NB4 (cell line): Measurements from ENCODE around the gene TGFB1.

Experiments used
- DNase-seq: peaks from one replicate; pipeline ENCODE4 v3.0.0; 2010; ENCODE audit warnings: low read depth
- H3K4me3 ChIP-seq: one replicate; pipeline ENCODE4 v1.5.1; 2011; ENCODE audit warnings: mild to moderate bottlenecking, low read depth, low read length, moderate library complexity
- CTCF ChIP-seq: IDR thresholded peaks from one replicate; pipeline ENCODE4 v1.5.1; 2012; ENCODE audit warnings: low read depth, low read length
- MAX ChIP-seq: IDR thresholded peaks from 2 replicates; pipeline ENCODE4 v1.6.1; 2011; ENCODE audit warnings: low read depth, low read length
- MYC ChIP-seq: IDR thresholded peaks from 2 replicates; pipeline ENCODE4 v1.6.1; 2011; ENCODE audit warnings: low read depth, low read length
- POLR2A ChIP-seq: IDR thresholded peaks from 2 replicates; pipeline ENCODE4 v1.6.1; 2011; ENCODE audit warnings: mild to moderate bottlenecking; ENCODE audit not compliant: insufficient read length; ENCODE audit errors: extremely low read depth

TGFB1 gene

DNA sequence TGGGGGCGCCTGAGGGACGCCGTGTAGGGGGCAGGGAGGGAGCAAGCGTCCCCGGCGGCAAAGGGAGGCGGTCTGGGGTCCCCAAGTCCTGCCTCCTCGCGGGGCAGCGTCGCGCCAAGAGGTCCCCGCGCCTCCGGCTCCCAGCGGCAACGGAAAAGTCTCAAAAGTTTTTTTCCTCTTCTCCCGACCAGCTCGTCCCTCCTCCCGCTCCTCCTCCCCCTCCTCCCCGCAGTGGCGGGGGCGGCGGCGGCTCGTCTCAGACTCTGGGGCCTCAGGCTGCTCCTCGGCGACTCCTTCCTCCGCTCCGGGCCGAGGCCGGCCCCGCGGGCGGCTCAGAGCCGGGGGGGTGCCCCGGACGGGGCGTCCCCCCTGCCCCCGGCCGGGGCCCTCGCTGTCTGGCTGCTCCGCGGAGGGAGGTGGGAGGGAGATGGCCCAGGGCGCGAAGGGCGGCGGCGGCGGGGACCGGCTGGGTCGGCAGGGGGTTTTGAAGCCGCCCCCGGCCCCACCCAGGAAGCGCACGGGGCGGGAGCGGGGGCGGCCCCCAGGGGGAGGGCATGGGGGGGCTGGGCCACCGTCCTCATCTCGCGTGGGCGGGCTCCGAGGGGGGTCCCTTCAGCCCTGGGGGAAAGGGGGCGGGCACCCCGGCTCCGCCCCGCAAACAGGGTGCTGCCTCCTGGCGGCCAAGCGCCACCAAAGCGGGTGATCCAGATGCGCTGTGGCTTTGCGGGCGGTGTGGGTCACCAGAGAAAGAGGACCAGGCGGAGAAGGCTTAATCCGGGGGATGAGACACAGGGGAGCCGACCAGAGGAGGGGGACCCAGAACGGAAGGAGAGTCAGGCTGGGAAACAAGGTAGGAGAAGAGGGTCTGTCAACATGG, at the start of gene TGFB1:
TGFB1 (minus strand) TSS at position 457 of the 877 bp plus-strand sequence. CDS start 878 bp downstream, outside the sequence.
- TF ChIP-seq MAX = no peak
- peak; percentile 62 for TF ChIP-seq CTCF
- peak; percentile 30 for TF ChIP-seq POLR2A
- peak; percentile 88 for DNase-seq
- H3K4me3 ChIP-seq = peak within 1 kb of the TSS; percentile 79

GRCh38 chr19:41402010-41402409, 48.3 kb upstream of the TGFB1 start:
- TF ChIP-seq MAX = no peak
- no peak for TF ChIP-seq POLR2A
- no peak for TF ChIP-seq MYC
- no peak for TF ChIP-seq CTCF
- DNase-seq = no peak
- no peak overlapping the region for H3K4me3 ChIP-seq

GRCh38 chr19:41401483-41401882, 47.8 kb upstream of the TGFB1 start:
- DNase-seq = no peak
- TF ChIP-seq MAX = no peak
- no peak for TF ChIP-seq MYC
- TF ChIP-seq CTCF = no peak
- no peak for TF ChIP-seq POLR2A
- no peak overlapping the region for H3K4me3 ChIP-seq

GRCh38 chr19:41399525-41399924, 45.8 kb upstream of the TGFB1 start:
- no peak for TF ChIP-seq POLR2A
- TF ChIP-seq CTCF = no peak
- TF ChIP-seq MYC = no peak
- no peak for TF ChIP-seq MAX
- DNase-seq = no peak
- H3K4me3 ChIP-seq = no peak overlapping the region

GRCh38 chr19:41399091-41399490, 45.4 kb upstream of the TGFB1 start:
- TF ChIP-seq POLR2A = no peak
- no peak for TF ChIP-seq MAX
- no peak for TF ChIP-seq MYC
- no peak for TF ChIP-seq CTCF
- DNase-seq = no peak
- H3K4me3 ChIP-seq = peak overlapping the region; percentile 76
